HepG2 (cell line): ENCODE results near the gene STIP1. TPM values are rescaled to one million over a fixed set of nuclear protein-coding genes. Genes with fewer than 3 reads are reported as not detected.
A peak's percentile ranks its signal among the peaks of the same experiment; 100 is the strongest.

ENCODE experiments used
- ELF3 ChIP-seq: IDR thresholded peaks from 2 replicates; pipeline ENCODE4 v1.6.1; 2016; ENCODE audit warnings: missing genetic modification reagents, missing compliant biosample characterization
- FOXM1 ChIP-seq: sonication (generic); formaldehyde crosslinking; IDR thresholded peaks from 2 replicates; pipeline ENCODE4 v1.5.0; 2020; ENCODE audit warnings: missing genetic modification reagents
- ISL2 ChIP-seq: sonication (generic); formaldehyde crosslinking; IDR thresholded peaks from 2 replicates; pipeline ENCODE4 v1.5.0; 2020; ENCODE audit warnings: missing genetic modification reagents
- ISX ChIP-seq: sonication (generic); formaldehyde crosslinking; conservative IDR thresholded peaks from 2 replicates; pipeline ENCODE4 v1.5.0; 2020; ENCODE audit warnings: missing genetic modification reagents
- JUND ChIP-seq: sonication (generic); formaldehyde crosslinking; IDR thresholded peaks from 2 replicates; pipeline ENCODE4 v1.8.0; 2022; ENCODE audit warnings: mild to moderate bottlenecking, missing genetic modification reagents
- MIER2 ChIP-seq: IDR thresholded peaks from 2 replicates; pipeline ENCODE4 v1.6.1; 2016; ENCODE audit warnings: missing biosample characterization, missing genetic modification reagents
- NFKBIZ ChIP-seq: IDR thresholded peaks from 2 replicates; pipeline ENCODE4 v1.6.1; 2018; ENCODE audit warnings: missing genetic modification reagents, missing compliant biosample characterization
- NFRKB ChIP-seq: fragments of 450-650 bp; IDR thresholded peaks from 2 replicates; pipeline ENCODE4 v1.6.1; 2017
- PHF8 ChIP-seq: sonication (generic); formaldehyde crosslinking; IDR thresholded peaks from 2 replicates; pipeline ENCODE4 v1.5.0; 2020; ENCODE audit warnings: missing genetic modification reagents
- STAG1 ChIP-seq: sonication (generic); formaldehyde crosslinking; IDR thresholded peaks from 2 replicates; pipeline ENCODE4 v1.4.0; 2020; ENCODE audit warnings: missing genetic modification reagents
- ZNF354B ChIP-seq: sonication (generic); formaldehyde crosslinking; IDR thresholded peaks from 2 replicates; pipeline ENCODE4 v1.8.0; 2022; ENCODE audit warnings: mild to moderate bottlenecking, missing genetic modification reagents
- ZNF557 ChIP-seq: sonication (generic); formaldehyde crosslinking; IDR thresholded peaks from 2 replicates; pipeline ENCODE4 v1.4.0; 2020; ENCODE audit warnings: missing genetic modification reagents
- ZNF749 ChIP-seq: sonication (generic); formaldehyde crosslinking; IDR thresholded peaks from 2 replicates; pipeline ENCODE4 v1.8.0; 2022; ENCODE audit warnings: mild to moderate bottlenecking, missing genetic modification reagents, moderate library complexity, borderline replicate concordance
- ZNF773 ChIP-seq: sonication (generic); formaldehyde crosslinking; IDR thresholded peaks from 2 replicates; pipeline ENCODE4 v1.4.0; 2020; ENCODE audit warnings: missing genetic modification reagents, borderline replicate concordance
- ZNF775 ChIP-seq: sonication (generic); formaldehyde crosslinking; IDR thresholded peaks from 2 replicates; pipeline ENCODE4 v1.4.0; 2020; ENCODE audit warnings: missing genetic modification reagents, mild to moderate bottlenecking, moderate library complexity, borderline replicate concordance
- ZSCAN30 ChIP-seq: sonication (generic); formaldehyde crosslinking; IDR thresholded peaks from 2 replicates; pipeline ENCODE4 v1.5.0; 2020; ENCODE audit warnings: mild to moderate bottlenecking, missing genetic modification reagents
- polyA plus RNA-seq, 8 experiments: library from polyadenylated mRNA; depleted of rRNA in 3 of 8; stranded (reverse) in 7 of 8; unstranded in 1 of 8; fragments of >200 nt; fragmentation: Illumina TruSeq in 4 of 8; extraction: Trizol in 4 of 8; gene quantifications; 2 replicates each; pipeline versions ENCODE4 v1.2.1 to v1.2.3, GENCODE V29; 2011 to 2016; ENCODE audit warnings: low read depth in 4 of 8, missing spikeins in 1 of 8, mixed read lengths in 1 of 8; ENCODE audit not compliant: insufficient read depth in 1 of 8
- total RNA-seq, 5 experiments: library from RNA; depleted of rRNA; stranded (reverse); fragments of >200 nt; fragmentation: Illumina TruSeq; extraction: Trizol; gene quantifications; 2 replicates each; pipeline ENCODE4 v1.2.3, GENCODE V29; 2016; ENCODE audit warnings: low read depth in 1 of 5
- TF ChIP-seq, protein P1 (sequence below): sonication (generic); formaldehyde crosslinking; IDR thresholded peaks from 2 replicates; pipeline ENCODE4 v1.4.0; 2020; ENCODE audit warnings: mild to moderate bottlenecking, low read depth, missing genetic modification reagents
- TF ChIP-seq, protein P2 (sequence below): sonication (generic); formaldehyde crosslinking; IDR thresholded peaks from 2 replicates; pipeline ENCODE4; 2020; ENCODE audit warnings: missing genetic modification reagents, mild to moderate bottlenecking, borderline replicate concordance
- TF ChIP-seq, protein P3 (sequence below): sonication (generic); formaldehyde crosslinking; IDR thresholded peaks from 2 replicates; pipeline ENCODE4 v1.5.1; 2020; ENCODE audit warnings: mild to moderate bottlenecking, missing genetic modification reagents, moderate library complexity
- TF ChIP-seq, protein P4 (sequence below): sonication (generic); formaldehyde crosslinking; IDR thresholded peaks from 2 replicates; pipeline ENCODE4 v1.5.0; 2020; ENCODE audit warnings: mild to moderate bottlenecking, missing genetic modification reagents, moderate library complexity

Gene STIP1
- total and polyA plus RNA-seq, 2 of the 13 experiments (the other 11 are each of a cell fraction or from before 2014, with no cell fraction given), result 81.1 to 217 TPM

DNA sequence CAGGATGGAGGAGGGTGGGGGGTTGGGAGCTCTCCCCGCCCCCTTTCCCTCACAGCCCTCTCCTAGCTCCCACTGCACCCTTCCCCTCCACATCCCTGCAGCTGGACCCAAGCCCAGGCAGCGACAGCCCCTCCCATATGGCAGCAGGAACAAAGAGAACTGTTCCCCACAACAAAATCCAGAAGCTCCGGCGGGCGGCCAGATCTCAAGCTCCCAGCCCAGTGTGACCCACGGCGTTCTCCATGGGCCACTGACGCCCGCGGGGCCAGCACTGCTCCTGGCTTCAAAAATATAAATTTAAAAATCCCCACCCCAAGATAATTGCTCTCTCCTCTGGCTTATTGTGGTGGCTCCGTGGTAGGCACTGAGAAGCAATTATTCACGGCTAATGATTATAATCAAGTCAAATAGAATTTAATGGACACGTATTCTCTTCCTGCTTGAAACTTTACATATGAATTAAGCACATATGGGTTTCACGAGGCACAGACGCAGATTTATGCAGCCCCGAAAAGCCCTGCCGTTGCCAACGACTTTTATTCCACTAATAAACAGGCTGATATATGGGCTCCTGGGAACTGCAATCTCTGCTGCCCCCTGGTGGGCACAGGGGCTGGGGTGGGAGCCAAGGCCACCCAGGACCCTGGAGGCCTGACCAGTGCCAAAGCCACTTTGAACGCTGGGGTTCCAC lies 37.6 kb upstream of the STIP1 start (continued):
- TF ChIP-seq MIER2 (CRISPR knock-in tag) (no peak), ZNF749 (CRISPR knock-in tag) (no peak), STAG1 (peak; percentile 96), PHF8 (CRISPR knock-in tag) (no peak), ZNF354B (CRISPR knock-in tag) (no peak), FOXM1 (CRISPR knock-in tag) (no peak), ZNF557 (CRISPR knock-in tag) (no peak), ZSCAN30 (CRISPR knock-in tag) (no peak), NFKBIZ (CRISPR knock-in tag) (no peak), ISX (CRISPR knock-in tag) (no peak), ELF3 (CRISPR knock-in tag) (no peak), ZNF773 (CRISPR knock-in tag) (no peak), JUND (CRISPR knock-in tag) (no peak), ZNF775 (no peak), ISL2 (CRISPR knock-in tag) (no peak), NFRKB (no peak)
- TF ChIP-seq, protein P1, sequence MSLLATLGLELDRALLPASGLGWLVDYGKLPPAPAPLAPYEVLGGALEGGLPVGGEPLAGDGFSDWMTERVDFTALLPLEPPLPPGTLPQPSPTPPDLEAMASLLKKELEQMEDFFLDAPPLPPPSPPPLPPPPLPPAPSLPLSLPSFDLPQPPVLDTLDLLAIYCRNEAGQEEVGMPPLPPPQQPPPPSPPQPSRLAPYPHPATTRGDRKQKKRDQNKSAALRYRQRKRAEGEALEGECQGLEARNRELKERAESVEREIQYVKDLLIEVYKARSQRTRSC (CRISPR knock-in tag), result no peak
- TF ChIP-seq, protein P2, sequence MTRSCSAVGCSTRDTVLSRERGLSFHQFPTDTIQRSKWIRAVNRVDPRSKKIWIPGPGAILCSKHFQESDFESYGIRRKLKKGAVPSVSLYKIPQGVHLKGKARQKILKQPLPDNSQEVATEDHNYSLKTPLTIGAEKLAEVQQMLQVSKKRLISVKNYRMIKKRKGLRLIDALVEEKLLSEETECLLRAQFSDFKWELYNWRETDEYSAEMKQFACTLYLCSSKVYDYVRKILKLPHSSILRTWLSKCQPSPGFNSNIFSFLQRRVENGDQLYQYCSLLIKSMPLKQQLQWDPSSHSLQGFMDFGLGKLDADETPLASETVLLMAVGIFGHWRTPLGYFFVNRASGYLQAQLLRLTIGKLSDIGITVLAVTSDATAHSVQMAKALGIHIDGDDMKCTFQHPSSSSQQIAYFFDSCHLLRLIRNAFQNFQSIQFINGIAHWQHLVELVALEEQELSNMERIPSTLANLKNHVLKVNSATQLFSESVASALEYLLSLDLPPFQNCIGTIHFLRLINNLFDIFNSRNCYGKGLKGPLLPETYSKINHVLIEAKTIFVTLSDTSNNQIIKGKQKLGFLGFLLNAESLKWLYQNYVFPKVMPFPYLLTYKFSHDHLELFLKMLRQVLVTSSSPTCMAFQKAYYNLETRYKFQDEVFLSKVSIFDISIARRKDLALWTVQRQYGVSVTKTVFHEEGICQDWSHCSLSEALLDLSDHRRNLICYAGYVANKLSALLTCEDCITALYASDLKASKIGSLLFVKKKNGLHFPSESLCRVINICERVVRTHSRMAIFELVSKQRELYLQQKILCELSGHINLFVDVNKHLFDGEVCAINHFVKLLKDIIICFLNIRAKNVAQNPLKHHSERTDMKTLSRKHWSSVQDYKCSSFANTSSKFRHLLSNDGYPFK (CRISPR knock-in tag), result no peak
- TF ChIP-seq, protein P3, sequence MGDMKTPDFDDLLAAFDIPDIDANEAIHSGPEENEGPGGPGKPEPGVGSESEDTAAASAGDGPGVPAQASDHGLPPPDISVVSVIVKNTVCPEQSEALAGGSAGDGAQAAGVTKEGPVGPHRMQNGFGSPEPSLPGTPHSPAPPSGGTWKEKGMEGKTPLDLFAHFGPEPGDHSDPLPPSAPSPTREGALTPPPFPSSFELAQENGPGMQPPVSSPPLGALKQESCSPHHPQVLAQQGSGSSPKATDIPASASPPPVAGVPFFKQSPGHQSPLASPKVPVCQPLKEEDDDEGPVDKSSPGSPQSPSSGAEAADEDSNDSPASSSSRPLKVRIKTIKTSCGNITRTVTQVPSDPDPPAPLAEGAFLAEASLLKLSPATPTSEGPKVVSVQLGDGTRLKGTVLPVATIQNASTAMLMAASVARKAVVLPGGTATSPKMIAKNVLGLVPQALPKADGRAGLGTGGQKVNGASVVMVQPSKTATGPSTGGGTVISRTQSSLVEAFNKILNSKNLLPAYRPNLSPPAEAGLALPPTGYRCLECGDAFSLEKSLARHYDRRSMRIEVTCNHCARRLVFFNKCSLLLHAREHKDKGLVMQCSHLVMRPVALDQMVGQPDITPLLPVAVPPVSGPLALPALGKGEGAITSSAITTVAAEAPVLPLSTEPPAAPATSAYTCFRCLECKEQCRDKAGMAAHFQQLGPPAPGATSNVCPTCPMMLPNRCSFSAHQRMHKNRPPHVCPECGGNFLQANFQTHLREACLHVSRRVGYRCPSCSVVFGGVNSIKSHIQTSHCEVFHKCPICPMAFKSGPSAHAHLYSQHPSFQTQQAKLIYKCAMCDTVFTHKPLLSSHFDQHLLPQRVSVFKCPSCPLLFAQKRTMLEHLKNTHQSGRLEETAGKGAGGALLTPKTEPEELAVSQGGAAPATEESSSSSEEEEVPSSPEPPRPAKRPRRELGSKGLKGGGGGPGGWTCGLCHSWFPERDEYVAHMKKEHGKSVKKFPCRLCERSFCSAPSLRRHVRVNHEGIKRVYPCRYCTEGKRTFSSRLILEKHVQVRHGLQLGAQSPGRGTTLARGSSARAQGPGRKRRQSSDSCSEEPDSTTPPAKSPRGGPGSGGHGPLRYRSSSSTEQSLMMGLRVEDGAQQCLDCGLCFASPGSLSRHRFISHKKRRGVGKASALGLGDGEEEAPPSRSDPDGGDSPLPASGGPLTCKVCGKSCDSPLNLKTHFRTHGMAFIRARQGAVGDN (CRISPR knock-in tag), result peak; percentile 30
- TF ChIP-seq, protein P4, sequence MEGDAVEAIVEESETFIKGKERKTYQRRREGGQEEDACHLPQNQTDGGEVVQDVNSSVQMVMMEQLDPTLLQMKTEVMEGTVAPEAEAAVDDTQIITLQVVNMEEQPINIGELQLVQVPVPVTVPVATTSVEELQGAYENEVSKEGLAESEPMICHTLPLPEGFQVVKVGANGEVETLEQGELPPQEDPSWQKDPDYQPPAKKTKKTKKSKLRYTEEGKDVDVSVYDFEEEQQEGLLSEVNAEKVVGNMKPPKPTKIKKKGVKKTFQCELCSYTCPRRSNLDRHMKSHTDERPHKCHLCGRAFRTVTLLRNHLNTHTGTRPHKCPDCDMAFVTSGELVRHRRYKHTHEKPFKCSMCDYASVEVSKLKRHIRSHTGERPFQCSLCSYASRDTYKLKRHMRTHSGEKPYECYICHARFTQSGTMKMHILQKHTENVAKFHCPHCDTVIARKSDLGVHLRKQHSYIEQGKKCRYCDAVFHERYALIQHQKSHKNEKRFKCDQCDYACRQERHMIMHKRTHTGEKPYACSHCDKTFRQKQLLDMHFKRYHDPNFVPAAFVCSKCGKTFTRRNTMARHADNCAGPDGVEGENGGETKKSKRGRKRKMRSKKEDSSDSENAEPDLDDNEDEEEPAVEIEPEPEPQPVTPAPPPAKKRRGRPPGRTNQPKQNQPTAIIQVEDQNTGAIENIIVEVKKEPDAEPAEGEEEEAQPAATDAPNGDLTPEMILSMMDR, result peak; percentile 89
